ENCODE data around the gene ZSWIM9. TPM values are rescaled to one million over a fixed set of nuclear protein-coding genes. Genes with fewer than 3 reads are reported as not detected.

Gene ZSWIM9
- total and polyA plus RNA-seq, 4 donors, result 3.4 to 7.6 (median 4.3) TPM

DNA sequence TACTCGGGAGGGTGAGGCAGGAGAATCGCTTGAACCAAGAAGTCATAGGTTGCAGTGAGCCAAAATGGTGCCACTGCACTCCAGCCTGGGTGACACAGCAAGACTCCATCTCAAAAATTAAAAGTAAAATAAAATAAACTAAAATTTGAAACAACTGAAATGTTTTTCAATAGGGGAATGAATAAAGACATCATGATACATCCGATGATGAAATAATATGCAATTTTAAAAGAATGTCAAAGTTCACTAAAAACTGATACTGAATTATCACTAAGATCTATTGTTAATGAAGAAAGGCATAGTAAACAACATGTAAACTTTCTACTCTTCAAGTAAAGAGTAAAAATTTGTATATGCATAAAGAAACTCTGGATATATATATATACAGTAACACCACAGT is 76.7 kb downstream of the ZSWIM9 start:
- DNase-seq (no peak), ATAC-seq (ENCODE audit: insufficient read depth, low FRiP score) (no peak)
- no peak for TF ChIP-seq CTCF (IDR thresholded peaks at IDR 0.05; ENCODE audit: control extremely low read depth, extremely low read depth)
- H3K4me1 ChIP-seq (ENCODE audit: control insufficient read depth in 5 of 5, insufficient read depth in 5 of 5, low read length in 5 of 5), result peaks cover 0 to 5% (median 0%) of the 10 kb centered on the region in 5 donors
- H3K36me3 ChIP-seq (ENCODE audit: control insufficient read depth in 4 of 4, insufficient read depth in 4 of 4, low read length in 4 of 4), result peaks cover 2 to 16% (median 6%) of the 10 kb centered on the region in 4 donors
- no peaks in the 10 kb centered on the region for H3K27me3 ChIP-seq (ENCODE audit: control insufficient read depth in 3 of 3, insufficient read depth in 3 of 3, low read length in 2 of 3)
- H3K27ac ChIP-seq (ENCODE audit: low read depth in 1 of 2, low read length in 1 of 2), result no peak overlapping the region
- WGBS, 2 donors, result 94 to 97% methylated on average over 3 of the region's 3 CpGs
- no peak overlapping the region for H3K4me3 ChIP-seq
- H3K9me3 ChIP-seq (ENCODE audit: control insufficient read depth in 4 of 4, insufficient read depth in 3 of 4, low read length in 3 of 4), result no peaks in the 10 kb centered on the region
- no peak overlapping the region for H3K9ac ChIP-seq (ENCODE audit: insufficient read depth in 1 of 2, low read length in 2 of 2)

Other genes starting within 250 kb of the ZSWIM9 start
- gene BSPH1, start 178.5 kb upstream of the ZSWIM9 start, total RNA-seq, result not detected
- gene BSPH1, start 178.5 kb upstream of the ZSWIM9 start, polyA plus RNA-seq, result not detected
- not detected for gene ELSPBP1, start 176.0 kb upstream of the ZSWIM9 start, total RNA-seq
- not detected for gene ELSPBP1, start 176.0 kb upstream of the ZSWIM9 start, polyA plus RNA-seq
- gene CABP5, start 126.6 kb upstream of the ZSWIM9 start, total RNA-seq, result not detected
- gene CABP5, start 126.6 kb upstream of the ZSWIM9 start, polyA plus RNA-seq, result under 1 TPM; 0.07 to 0.14 TPM
- gene PLA2G4C, start 59.9 kb upstream of the ZSWIM9 start, total RNA-seq, result 10 to 100 TPM in 1 of 2 donors, 1 to 10 TPM in 1; 6.4 to 21.6 TPM
- gene PLA2G4C, start 59.9 kb upstream of the ZSWIM9 start, polyA plus RNA-seq, result 10 to 100 TPM in 1 of 2 donors, 1 to 10 TPM in 1; 8.3 to 12.0 TPM
- 10 to 100 TPM; 23.9 to 26.7 TPM for gene LIG1, start 336 bp upstream of the ZSWIM9 start, total RNA-seq
- 10 to 100 TPM; 10.6 to 40.5 TPM for gene LIG1, start 336 bp upstream of the ZSWIM9 start, polyA plus RNA-seq
- 100 to 1,000 TPM in 1 of 2 donors, 10 to 100 TPM in 1; 53.8 to 114 TPM for gene CARD8, start 85.2 kb downstream of the ZSWIM9 start, total RNA-seq
- 10 to 100 TPM; 43.0 to 52.6 TPM for gene CARD8, start 85.2 kb downstream of the ZSWIM9 start, polyA plus RNA-seq
- 1 to 10 TPM; 1.5 to 4.1 TPM for gene ZNF114, start 99.4 kb downstream of the ZSWIM9 start, total RNA-seq
- gene ZNF114, start 99.4 kb downstream of the ZSWIM9 start, polyA plus RNA-seq, result under 1 TPM; 0.37 to 0.63 TPM
- 100 to 1,000 TPM in 1 of 2 donors, 10 to 100 TPM in 1; 36.9 to 189 TPM for gene EMP3, start 154.9 kb downstream of the ZSWIM9 start, total RNA-seq
- 100 to 1,000 TPM; 256 to 276 TPM for gene EMP3, start 154.9 kb downstream of the ZSWIM9 start, polyA plus RNA-seq
- 10 to 100 TPM; 10.9 to 12.3 TPM for gene TMEM143, start 193.3 kb downstream of the ZSWIM9 start, total RNA-seq
- 1 to 10 TPM; 4.1 to 7.6 TPM for gene TMEM143, start 193.3 kb downstream of the ZSWIM9 start, polyA plus RNA-seq
- gene SYNGR4, start 193.7 kb downstream of the ZSWIM9 start, total RNA-seq, result not detected
- not detected for gene SYNGR4, start 193.7 kb downstream of the ZSWIM9 start, polyA plus RNA-seq
- 100 to 1,000 TPM; 101 to 142 TPM for gene KDELR1, start 220.9 kb downstream of the ZSWIM9 start, total RNA-seq
- gene KDELR1, start 220.9 kb downstream of the ZSWIM9 start, polyA plus RNA-seq, result 100 to 1,000 TPM; 108 to 156 TPM
- gene GRIN2D, start 223.0 kb downstream of the ZSWIM9 start, total RNA-seq, result 1 to 10 TPM in 1 of 2 donors, under 1 TPM in 1; 0.54 to 1.0 TPM
- under 1 TPM; 0.26 to 0.32 TPM for gene GRIN2D, start 223.0 kb downstream of the ZSWIM9 start, polyA plus RNA-seq